ENCODE results near the gene ENTPD8.

Gene ENTPD8

GRCh38 chr9:137447722-137448601 is 6.8 kb upstream of the ENTPD8 start:
- no peak for DNase-seq (ENCODE audit: low spot score)

- no peak for DNase-seq (ENCODE audit: low spot score)
Observed at GRCh38 chr9:137446851-137447471, 5.8 kb upstream of the ENTPD8 start.

- no peak for DNase-seq (ENCODE audit: low spot score)
Observed at GRCh38 chr9:137445930-137446431, 4.8 kb upstream of the ENTPD8 start.

- peak; percentile 83 for DNase-seq (ENCODE audit: low spot score)
Observed at GRCh38 chr9:137445275-137445807, 4.2 kb upstream of the ENTPD8 start.

- no peak for DNase-seq (ENCODE audit: low spot score)
Observed at GRCh38 chr9:137444106-137444790, 3.1 kb upstream of the ENTPD8 start.

GRCh38 chr9:137441935-137442321 is 771 bp upstream of the ENTPD8 start:
- no peak for DNase-seq (ENCODE audit: low spot score)

- no peak for DNase-seq (ENCODE audit: low spot score)
Observed at GRCh38 chr9:137439158-137439714, 1.9 kb downstream of the ENTPD8 start.

GRCh38 chr9:137438591-137439157 is 2.5 kb downstream of the ENTPD8 start:
- no peak for DNase-seq (ENCODE audit: low spot score)

GRCh38 chr9:137437691-137438590 is 3.2 kb downstream of the ENTPD8 start:
- DNase-seq (ENCODE audit: low spot score): no peak

GRCh38 chr9:137436761-137437600 is 4.2 kb downstream of the ENTPD8 start:
- no peak for DNase-seq (ENCODE audit: low spot score)

GRCh38 chr9:137435980-137436760 is 5.0 kb downstream of the ENTPD8 start:
- no peak for DNase-seq (ENCODE audit: low spot score)

- no peak for DNase-seq (ENCODE audit: low spot score)
Observed at GRCh38 chr9:137435381-137435891, 5.7 kb downstream of the ENTPD8 start.

- DNase-seq (ENCODE audit: low spot score): no peak
Observed at GRCh38 chr9:137434498-137435380, 6.4 kb downstream of the ENTPD8 start.

- no peak for DNase-seq (ENCODE audit: low spot score)
Observed at GRCh38 chr9:137433916-137434431, 7.2 kb downstream of the ENTPD8 start.

GRCh38 chr9:137433349-137433915 is 7.7 kb downstream of the ENTPD8 start:
- DNase-seq (ENCODE audit: low spot score): no peak

GRCh38 chr9:137432687-137433348 is 8.3 kb downstream of the ENTPD8 start:
- DNase-seq (ENCODE audit: low spot score): no peak
